ENCODE results near the gene ARHGEF37.
"Not testable (repeated sequence)": the region's sequence is repeated elsewhere in the genome, so short reads cannot be mapped to it uniquely, and the experiment has no call there.

The ARHGEF37 gene

DNA sequence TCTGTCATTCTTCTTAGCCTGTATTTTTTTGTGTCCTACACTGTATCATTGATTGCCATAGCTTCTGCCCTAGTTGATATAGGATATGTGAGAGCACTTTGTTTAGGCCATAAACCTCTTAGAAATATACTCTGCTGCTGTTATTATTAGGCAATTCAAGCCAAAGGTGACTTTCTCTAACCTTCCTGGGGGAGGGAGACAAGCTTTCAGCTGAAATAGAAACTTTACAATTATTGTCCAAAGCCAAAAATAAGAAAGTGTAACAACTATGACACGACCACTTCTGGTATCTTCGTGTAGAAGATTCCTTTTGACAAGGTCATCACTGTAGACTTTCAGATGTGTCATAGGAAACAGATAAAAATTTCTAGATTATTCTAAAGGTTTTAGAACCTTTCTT lies 17.8 kb upstream of the ARHGEF37 start:
- no peaks in the 10 kb centered on the region; the same call in 1 of the 2 replicates for H3K36me3 ChIP-seq (ENCODE audit: control insufficient read depth, low read length)
- TF ChIP-seq EZH2phosphoT487 (IDR thresholded peaks at IDR 0.05; ENCODE audit: borderline replicate concordance, low read length) = no peak
- TF ChIP-seq, protein P1, sequence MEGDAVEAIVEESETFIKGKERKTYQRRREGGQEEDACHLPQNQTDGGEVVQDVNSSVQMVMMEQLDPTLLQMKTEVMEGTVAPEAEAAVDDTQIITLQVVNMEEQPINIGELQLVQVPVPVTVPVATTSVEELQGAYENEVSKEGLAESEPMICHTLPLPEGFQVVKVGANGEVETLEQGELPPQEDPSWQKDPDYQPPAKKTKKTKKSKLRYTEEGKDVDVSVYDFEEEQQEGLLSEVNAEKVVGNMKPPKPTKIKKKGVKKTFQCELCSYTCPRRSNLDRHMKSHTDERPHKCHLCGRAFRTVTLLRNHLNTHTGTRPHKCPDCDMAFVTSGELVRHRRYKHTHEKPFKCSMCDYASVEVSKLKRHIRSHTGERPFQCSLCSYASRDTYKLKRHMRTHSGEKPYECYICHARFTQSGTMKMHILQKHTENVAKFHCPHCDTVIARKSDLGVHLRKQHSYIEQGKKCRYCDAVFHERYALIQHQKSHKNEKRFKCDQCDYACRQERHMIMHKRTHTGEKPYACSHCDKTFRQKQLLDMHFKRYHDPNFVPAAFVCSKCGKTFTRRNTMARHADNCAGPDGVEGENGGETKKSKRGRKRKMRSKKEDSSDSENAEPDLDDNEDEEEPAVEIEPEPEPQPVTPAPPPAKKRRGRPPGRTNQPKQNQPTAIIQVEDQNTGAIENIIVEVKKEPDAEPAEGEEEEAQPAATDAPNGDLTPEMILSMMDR (IDR thresholded peaks at IDR 0.05; ENCODE audit: low read depth, low read length, poor library complexity, severe bottlenecking) = no peak
- H3K27ac ChIP-seq (ENCODE audit: low read depth, low read length) = peak overlapping the region; percentile 21; the same call in 1 of the 2 replicates
- H3K4me2 ChIP-seq (ENCODE audit: low read length) = no peak overlapping the region
- no peaks in the 10 kb centered on the region for H3K9me3 ChIP-seq (ENCODE audit: control insufficient read depth, insufficient read depth, low read length)
- peaks cover 57% of the 10 kb centered on the region for H3K4me1 ChIP-seq (ENCODE audit: control insufficient read depth, low read length)
- H3K27me3 ChIP-seq (ENCODE audit: control insufficient read depth, low read length) = no peaks in the 10 kb centered on the region
- no peaks in the 10 kb centered on the region for H4K20me1 ChIP-seq (ENCODE audit: control insufficient read depth, insufficient read depth, low read depth, low read length)
- H3F3A ChIP-seq (ENCODE audit: control insufficient read depth, insufficient read depth) = peaks cover 34% of the 10 kb centered on the region
- H3K9me2 ChIP-seq (replicated peaks; ENCODE audit: control insufficient read depth, low read length) = no peaks in the 10 kb centered on the region
- no peak overlapping the region for H3K4me3 ChIP-seq (ENCODE audit: low read length)
- no peaks in the 10 kb centered on the region for H3K79me2 ChIP-seq (ENCODE audit: control insufficient read depth, low read length)

DNA sequence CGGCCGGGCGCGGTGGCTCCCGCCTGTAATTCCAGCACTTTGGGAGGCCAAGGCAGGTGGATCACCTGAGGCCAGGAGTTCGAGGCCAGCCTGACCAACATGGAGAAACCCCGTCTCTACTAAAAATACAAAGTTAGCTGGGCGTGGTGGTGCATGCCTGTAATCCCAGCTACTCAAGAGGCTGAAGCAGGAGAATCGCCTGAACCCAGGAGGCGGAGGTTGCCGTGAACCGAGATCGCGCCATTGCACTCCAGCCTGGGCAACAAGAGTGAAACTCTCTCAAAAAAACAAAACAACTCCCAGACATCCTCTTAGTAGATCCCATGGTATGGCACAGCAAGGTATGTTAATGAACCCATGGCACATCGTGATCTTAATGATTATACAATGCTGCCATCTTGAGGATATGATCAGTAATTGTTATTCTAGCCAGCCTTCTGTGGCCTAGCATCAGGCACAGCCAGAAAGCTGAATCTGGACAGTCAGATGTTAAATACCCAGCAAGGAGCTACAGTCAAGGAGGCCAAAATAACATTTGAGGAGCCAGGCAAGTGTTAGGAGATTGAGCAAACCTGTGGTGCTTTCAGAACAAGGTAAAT lies 16.7 kb upstream of the ARHGEF37 start:
- H3K4me1 ChIP-seq (ENCODE audit: control insufficient read depth, low read length) = peaks cover 61% of the 10 kb centered on the region
- H3K36me3 ChIP-seq (ENCODE audit: control insufficient read depth, low read length); H3K27me3 ChIP-seq (ENCODE audit: control insufficient read depth, low read length); H3K79me2 ChIP-seq (ENCODE audit: control insufficient read depth, low read length); H3K9me2 ChIP-seq (replicated peaks; ENCODE audit: control insufficient read depth, low read length); H4K20me1 ChIP-seq (ENCODE audit: control insufficient read depth, insufficient read depth, low read depth, low read length); H3K4me2 ChIP-seq (ENCODE audit: low read length); H3K4me3 ChIP-seq (ENCODE audit: low read length); H3K9me3 ChIP-seq (ENCODE audit: control insufficient read depth, insufficient read depth, low read length): not testable (repeated sequence)
- peak overlapping the region; percentile 20; the same call in 1 of the 2 replicates for H3K27ac ChIP-seq (ENCODE audit: low read depth, low read length)
- TF ChIP-seq, protein P1 (IDR thresholded peaks at IDR 0.05; ENCODE audit: low read depth, low read length, poor library complexity, severe bottlenecking) = peak; percentile 73
- peaks cover 31% of the 10 kb centered on the region for H3F3A ChIP-seq (ENCODE audit: control insufficient read depth, insufficient read depth)

DNA sequence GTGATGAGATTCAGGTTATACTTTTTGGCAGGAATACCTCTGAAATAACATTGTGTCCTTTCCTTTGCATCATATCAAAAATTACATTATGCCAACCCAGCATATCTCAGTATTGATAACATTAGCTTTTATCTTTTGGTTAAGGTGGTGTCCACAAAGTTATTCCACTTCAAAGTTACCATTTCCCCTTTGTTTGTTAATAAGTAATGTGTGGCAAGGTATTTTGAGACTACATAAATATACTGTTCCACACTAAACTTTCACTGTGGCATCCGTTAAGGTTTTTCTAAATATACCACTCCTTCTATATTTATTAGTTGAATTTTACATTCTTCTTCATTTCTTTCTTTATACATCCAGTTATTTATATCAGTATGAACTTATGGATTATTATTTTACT lies 14.1 kb upstream of the ARHGEF37 start:
- Histone ChIP-seq H3K4me3 (ENCODE audit: low read length) (no peak overlapping the region), H3K79me2 (ENCODE audit: control insufficient read depth, low read length) (no peaks in the 10 kb centered on the region), H3K27me3 (ENCODE audit: control insufficient read depth, low read length) (no peaks in the 10 kb centered on the region), H3K9me2 (replicated peaks; ENCODE audit: control insufficient read depth, low read length) (no peaks in the 10 kb centered on the region), H3K36me3 (ENCODE audit: control insufficient read depth, low read length) (no peaks in the 10 kb centered on the region; the same call in 1 of the 2 replicates), H3K27ac (ENCODE audit: low read depth, low read length) (no peak overlapping the region), H4K20me1 (ENCODE audit: control insufficient read depth, insufficient read depth, low read depth, low read length) (no peaks in the 10 kb centered on the region), H3K4me1 (ENCODE audit: control insufficient read depth, low read length) (peaks cover 43% of the 10 kb centered on the region), H3F3A (ENCODE audit: control insufficient read depth, insufficient read depth) (peaks cover 28% of the 10 kb centered on the region), H3K9me3 (ENCODE audit: control insufficient read depth, insufficient read depth, low read length) (no peaks in the 10 kb centered on the region), H3K4me2 (ENCODE audit: low read length) (no peak overlapping the region)
- TF ChIP-seq, protein P1 (IDR thresholded peaks at IDR 0.05; ENCODE audit: low read depth, low read length, poor library complexity, severe bottlenecking) = no peak
- no peak for TF ChIP-seq EZH2phosphoT487 (IDR thresholded peaks at IDR 0.05; ENCODE audit: borderline replicate concordance, low read length)
